Measurements from ENCODE around the gene ATG9B. TPM values are rescaled to one million over a fixed set of nuclear protein-coding genes. Genes with fewer than 3 reads are reported as not detected.

Gene ATG9B
- total and polyA plus RNA-seq, 2 of the 13 experiments (the other 11 are each of a cell fraction or from before 2014, with no cell fraction given): 0.24 TPM; not detected in 1

DNA sequence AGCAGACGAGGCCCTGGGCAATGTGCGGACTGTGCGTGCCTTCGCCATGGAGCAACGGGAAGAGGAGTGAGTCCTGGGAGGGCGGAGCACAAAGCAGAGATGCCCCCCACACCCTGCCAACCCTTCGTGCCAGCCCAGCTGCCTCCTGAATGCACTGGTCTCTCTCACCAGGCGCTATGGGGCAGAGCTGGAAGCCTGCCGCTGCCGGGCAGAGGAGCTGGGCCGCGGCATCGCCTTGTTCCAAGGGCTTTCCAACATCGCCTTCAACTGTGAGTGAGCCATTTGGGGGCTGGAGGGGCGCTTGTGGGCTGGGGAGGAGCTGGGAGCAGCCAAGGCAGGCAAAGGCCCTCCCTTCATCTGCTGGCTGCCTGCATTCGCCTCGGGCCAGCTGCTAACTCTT lies 11.6 kb upstream of the ATG9B start:
- Histone ChIP-seq H3K4me2 (ENCODE audit: low read depth, low read length) (no peak overlapping the region), H3K27me3 (ENCODE audit: control insufficient read depth in 1 of 2, insufficient read depth in 2 of 2, low read length in 2 of 2) (no peaks in the 10 kb centered on the region), H2AFZ (ENCODE audit: low read length) (no peak overlapping the region), H3K4me3 (replicated peaks in 1 of 3; ENCODE audit: insufficient read depth in 1 of 3, low read depth in 2 of 3, low read length in 3 of 3) (no peak overlapping the region), H3K9me3 (ENCODE audit: low read length) (no peaks in the 10 kb centered on the region), H3K9ac (ENCODE audit: insufficient read depth, low read depth, low read length) (no peak overlapping the region), H3K79me2 (ENCODE audit: insufficient read depth, low read length) (no peaks in the 10 kb centered on the region), H4K20me1 (ENCODE audit: insufficient read depth, low read length) (no peaks in the 10 kb centered on the region), H3K4me1 (ENCODE audit: insufficient read depth, low read length) (peaks cover 14% of the 10 kb centered on the region), H3K36me3 (replicated peaks in 1 of 2; ENCODE audit: control insufficient read depth in 1 of 2, insufficient read depth in 2 of 2, low read length in 2 of 2) (no peaks in the 10 kb centered on the region), H3K27ac (ENCODE audit: extremely low read length, insufficient read depth, low read length) (no peak overlapping the region)
- POLR2A ChIA-PET: no interaction called here
- intact Hi-C loops (cut with micrococcal nuclease; ENCODE audit: unreplicated experiment) (no loop called here), in situ Hi-C loops (cut with HindIII; ENCODE audit: extremely low pct_ligation_motif_present, low pct_unique_long_range_greater_than_20kb) (no loop called here)
- CTCF ChIA-PET (ENCODE audit: low intra/inter-chr PET ratio, low total read pairs): no interaction called here
- 93% methylated on average over 7 of the region's 17 CpGs for WGBS (ENCODE audit: low lambda C conversion rate)
- FAIRE-seq (no peak), DNase-seq (ENCODE audit: low spot score) (no peak), ATAC-seq (no peak)
- no TSS peak for BruUV-seq (replicated peaks)
- TF ChIP-seq EHMT2 (IDR thresholded peaks at IDR 0.05; ENCODE audit: borderline replicate concordance, low read depth, low read length) (no peak), ZC3H4 (CRISPR knock-in tag; IDR thresholded peaks at IDR 0.05; ENCODE audit: borderline replicate concordance) (no peak), ZNF577 (CRISPR knock-in tag; IDR thresholded peaks at IDR 0.05; ENCODE audit: borderline replicate concordance, low read depth) (no peak), ZNF10 (CRISPR knock-in tag; IDR thresholded peaks at IDR 0.05; ENCODE audit: borderline replicate concordance, low read depth) (no peak), ZNF776 (CRISPR knock-in tag; IDR thresholded peaks at IDR 0.05) (no peak), STAG1 (CRISPR knock-in tag; IDR thresholded peaks at IDR 0.05) (no peak), CREB1 (IDR thresholded peaks at IDR 0.05) (no peak), CREB1 (CRISPR knock-in tag; IDR thresholded peaks at IDR 0.05) (no peak)
- TF ChIP-seq, protein P1, sequence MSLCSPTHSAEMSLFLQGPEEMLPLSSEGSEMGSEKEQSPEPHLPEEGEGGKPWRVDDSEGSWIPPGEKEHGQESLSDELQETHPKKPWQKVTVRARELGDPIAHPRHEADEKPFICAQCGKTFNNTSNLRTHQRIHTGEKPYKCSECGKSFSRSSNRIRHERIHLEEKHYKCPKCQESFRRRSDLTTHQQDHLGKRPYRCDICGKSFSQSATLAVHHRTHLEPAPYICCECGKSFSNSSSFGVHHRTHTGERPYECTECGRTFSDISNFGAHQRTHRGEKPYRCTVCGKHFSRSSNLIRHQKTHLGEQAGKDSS (CRISPR knock-in tag; IDR thresholded peaks at IDR 0.05; ENCODE audit: borderline replicate concordance, low read depth): no peak
- TF ChIP-seq, protein P2, sequence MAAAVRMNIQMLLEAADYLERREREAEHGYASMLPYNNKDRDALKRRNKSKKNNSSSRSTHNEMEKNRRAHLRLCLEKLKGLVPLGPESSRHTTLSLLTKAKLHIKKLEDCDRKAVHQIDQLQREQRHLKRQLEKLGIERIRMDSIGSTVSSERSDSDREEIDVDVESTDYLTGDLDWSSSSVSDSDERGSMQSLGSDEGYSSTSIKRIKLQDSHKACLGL (CRISPR knock-in tag; IDR thresholded peaks at IDR 0.05): no peak
- TF ChIP-seq, protein P3, sequence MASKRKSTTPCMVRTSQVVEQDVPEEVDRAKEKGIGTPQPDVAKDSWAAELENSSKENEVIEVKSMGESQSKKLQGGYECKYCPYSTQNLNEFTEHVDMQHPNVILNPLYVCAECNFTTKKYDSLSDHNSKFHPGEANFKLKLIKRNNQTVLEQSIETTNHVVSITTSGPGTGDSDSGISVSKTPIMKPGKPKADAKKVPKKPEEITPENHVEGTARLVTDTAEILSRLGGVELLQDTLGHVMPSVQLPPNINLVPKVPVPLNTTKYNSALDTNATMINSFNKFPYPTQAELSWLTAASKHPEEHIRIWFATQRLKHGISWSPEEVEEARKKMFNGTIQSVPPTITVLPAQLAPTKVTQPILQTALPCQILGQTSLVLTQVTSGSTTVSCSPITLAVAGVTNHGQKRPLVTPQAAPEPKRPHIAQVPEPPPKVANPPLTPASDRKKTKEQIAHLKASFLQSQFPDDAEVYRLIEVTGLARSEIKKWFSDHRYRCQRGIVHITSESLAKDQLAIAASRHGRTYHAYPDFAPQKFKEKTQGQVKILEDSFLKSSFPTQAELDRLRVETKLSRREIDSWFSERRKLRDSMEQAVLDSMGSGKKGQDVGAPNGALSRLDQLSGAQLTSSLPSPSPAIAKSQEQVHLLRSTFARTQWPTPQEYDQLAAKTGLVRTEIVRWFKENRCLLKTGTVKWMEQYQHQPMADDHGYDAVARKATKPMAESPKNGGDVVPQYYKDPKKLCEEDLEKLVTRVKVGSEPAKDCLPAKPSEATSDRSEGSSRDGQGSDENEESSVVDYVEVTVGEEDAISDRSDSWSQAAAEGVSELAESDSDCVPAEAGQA (IDR thresholded peaks at IDR 0.05; ENCODE audit: low read depth): no peak
- TF ChIP-seq, protein P3 (CRISPR knock-in tag; IDR thresholded peaks at IDR 0.05; ENCODE audit: borderline replicate concordance): no peak
- TF ChIP-seq, protein P4, sequence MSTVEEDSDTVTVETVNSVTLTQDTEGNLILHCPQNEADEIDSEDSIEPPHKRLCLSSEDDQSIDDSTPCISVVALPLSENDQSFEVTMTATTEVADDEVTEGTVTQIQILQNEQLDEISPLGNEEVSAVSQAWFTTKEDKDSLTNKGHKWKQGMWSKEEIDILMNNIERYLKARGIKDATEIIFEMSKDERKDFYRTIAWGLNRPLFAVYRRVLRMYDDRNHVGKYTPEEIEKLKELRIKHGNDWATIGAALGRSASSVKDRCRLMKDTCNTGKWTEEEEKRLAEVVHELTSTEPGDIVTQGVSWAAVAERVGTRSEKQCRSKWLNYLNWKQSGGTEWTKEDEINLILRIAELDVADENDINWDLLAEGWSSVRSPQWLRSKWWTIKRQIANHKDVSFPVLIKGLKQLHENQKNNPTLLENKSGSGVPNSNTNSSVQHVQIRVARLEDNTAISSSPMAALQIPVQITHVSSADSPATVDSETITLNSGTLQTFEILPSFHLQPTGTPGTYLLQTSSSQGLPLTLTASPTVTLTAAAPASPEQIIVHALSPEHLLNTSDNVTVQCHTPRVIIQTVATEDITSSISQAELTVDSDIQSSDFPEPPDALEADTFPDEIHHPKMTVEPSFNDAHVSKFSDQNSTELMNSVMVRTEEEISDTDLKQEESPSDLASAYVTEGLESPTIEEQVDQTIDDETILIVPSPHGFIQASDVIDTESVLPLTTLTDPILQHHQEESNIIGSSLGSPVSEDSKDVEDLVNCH (CRISPR knock-in tag; IDR thresholded peaks at IDR 0.05): no peak
- TF ChIP-seq, protein P5, sequence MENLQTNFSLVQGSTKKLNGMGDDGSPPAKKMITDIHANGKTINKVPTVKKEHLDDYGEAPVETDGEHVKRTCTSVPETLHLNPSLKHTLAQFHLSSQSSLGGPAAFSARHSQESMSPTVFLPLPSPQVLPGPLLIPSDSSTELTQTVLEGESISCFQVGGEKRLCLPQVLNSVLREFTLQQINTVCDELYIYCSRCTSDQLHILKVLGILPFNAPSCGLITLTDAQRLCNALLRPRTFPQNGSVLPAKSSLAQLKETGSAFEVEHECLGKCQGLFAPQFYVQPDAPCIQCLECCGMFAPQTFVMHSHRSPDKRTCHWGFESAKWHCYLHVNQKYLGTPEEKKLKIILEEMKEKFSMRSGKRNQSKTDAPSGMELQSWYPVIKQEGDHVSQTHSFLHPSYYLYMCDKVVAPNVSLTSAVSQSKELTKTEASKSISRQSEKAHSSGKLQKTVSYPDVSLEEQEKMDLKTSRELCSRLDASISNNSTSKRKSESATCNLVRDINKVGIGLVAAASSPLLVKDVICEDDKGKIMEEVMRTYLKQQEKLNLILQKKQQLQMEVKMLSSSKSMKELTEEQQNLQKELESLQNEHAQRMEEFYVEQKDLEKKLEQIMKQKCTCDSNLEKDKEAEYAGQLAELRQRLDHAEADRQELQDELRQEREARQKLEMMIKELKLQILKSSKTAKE (CRISPR knock-in tag; IDR thresholded peaks at IDR 0.05; ENCODE audit: borderline replicate concordance): no peak
